ENCODE results near the gene MRPL23.

DNA sequence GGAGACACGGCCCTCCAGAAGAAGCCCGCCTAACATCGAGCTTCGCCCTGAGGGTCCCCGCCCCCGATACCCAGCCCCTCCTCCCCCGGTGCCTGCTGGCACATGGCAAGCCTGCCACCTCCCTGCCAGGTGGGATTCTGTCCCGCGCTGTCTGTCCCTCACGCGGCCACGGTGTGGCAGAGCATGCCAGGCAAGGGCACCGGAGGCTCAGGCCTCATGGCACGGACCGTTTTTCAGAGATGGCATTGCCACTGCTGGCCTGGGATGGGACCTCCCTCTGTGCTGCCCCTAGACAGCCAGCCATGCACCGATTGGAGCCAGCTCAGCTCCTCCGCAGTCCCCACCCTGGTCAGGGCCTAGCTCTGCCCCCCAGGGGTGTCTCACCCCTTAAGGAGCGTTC, 19.4 kb downstream of the MRPL23 start:
- TF ChIP-seq, protein P1, sequence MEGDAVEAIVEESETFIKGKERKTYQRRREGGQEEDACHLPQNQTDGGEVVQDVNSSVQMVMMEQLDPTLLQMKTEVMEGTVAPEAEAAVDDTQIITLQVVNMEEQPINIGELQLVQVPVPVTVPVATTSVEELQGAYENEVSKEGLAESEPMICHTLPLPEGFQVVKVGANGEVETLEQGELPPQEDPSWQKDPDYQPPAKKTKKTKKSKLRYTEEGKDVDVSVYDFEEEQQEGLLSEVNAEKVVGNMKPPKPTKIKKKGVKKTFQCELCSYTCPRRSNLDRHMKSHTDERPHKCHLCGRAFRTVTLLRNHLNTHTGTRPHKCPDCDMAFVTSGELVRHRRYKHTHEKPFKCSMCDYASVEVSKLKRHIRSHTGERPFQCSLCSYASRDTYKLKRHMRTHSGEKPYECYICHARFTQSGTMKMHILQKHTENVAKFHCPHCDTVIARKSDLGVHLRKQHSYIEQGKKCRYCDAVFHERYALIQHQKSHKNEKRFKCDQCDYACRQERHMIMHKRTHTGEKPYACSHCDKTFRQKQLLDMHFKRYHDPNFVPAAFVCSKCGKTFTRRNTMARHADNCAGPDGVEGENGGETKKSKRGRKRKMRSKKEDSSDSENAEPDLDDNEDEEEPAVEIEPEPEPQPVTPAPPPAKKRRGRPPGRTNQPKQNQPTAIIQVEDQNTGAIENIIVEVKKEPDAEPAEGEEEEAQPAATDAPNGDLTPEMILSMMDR (conservative IDR thresholded peaks at IDR 0.05): no peak
- TF ChIP-seq ZFX (IDR thresholded peaks at IDR 0.05): no peak

Data from C4-2B (cell line).